Measurements from ENCODE around the gene TUBGCP3.

Gene TUBGCP3

DNA sequence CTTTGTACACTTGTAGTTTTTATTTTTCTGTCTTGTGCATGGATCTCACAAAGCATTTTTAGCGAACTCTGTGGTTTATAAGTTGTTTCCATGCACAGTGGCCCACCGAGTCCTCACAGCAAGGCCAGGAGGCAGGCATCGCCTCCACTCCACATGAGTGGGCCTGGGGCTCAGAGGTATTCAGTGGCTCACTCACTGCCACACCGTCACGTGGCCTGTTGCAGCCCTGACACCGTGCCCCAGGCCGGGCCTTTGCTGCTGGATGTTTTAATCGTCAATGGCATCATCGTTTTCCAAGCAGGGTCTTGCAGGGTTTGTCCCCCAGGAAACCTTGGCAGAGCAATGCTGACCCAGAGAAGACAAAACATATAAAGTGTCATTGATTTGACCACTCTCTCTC is 152.0 kb downstream of the TUBGCP3 start:
- H2AFZ ChIP-seq (ENCODE audit: low read depth), result no peak overlapping the region
- no peaks in the 10 kb centered on the region for H3K36me3 ChIP-seq (ENCODE audit: insufficient read depth)
- H3K27ac ChIP-seq, result no peak overlapping the region
- no peaks in the 10 kb centered on the region for H3K79me2 ChIP-seq (ENCODE audit: insufficient read depth, low read depth)
- TF ChIP-seq CTCF (conservative IDR thresholded peaks at IDR 0.05; ENCODE audit: low read depth, low read length), result no peak
- no peaks in the 10 kb centered on the region for H3K4me1 ChIP-seq (ENCODE audit: low read depth, poor library complexity, severe bottlenecking)
- no peaks in the 10 kb centered on the region for H3K27me3 ChIP-seq (ENCODE audit: insufficient read depth, low read depth)
- no peaks in the 10 kb centered on the region for H4K20me1 ChIP-seq (ENCODE audit: insufficient read depth)
- H3K9ac ChIP-seq, result no peak overlapping the region
- H3K4me3 ChIP-seq (IDR thresholded peaks at IDR 0.05; ENCODE audit: insufficient read depth, low read depth, low read length), result no peak overlapping the region
- no peak overlapping the region for H3K4me2 ChIP-seq
